ENCODE measurements around the gene TMPRSS5. TPM values are rescaled to one million over a fixed set of nuclear protein-coding genes. Genes with fewer than 3 reads are reported as not detected.

TMPRSS5 gene
- 0.19 and 0.33 TPM in 2 replicates for total RNA-seq

DNA sequence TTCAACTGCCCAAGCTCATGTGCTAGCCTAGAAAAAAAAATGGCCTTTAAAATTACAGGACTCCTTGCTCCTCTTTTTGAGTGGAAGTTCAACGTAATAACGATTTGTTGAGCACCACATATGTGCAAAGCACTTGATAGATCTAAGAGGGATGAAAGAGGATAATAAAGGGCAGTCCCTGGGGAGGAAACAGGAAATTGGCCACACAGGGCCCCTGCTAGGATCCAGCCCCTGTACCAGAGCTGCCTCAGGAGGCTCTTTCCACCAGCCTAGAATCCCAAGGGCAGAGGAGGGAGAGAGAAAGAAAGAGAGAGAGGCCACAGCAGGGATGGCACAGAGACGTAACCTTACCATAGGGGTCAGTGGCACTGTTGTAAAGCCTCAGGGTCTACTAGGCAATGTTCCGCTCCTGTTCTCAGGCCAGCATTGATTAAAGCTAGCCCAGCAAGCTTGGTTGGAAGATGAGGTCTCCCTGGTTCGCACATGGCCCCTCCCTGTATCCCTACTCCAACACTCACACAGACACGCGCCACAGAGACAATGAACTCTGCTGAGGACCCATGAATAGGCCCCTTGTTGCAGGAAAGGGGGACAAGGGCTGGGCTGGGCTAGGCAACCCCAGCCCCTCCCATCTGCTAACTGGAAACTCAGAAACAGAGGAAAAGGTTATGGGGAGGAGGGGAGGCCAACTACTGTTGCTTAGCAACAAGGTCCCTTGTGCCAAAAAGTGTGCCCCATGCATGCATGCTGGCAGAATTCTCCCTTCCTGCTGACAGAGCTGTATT lies at the start of gene TMPRSS5:
TMPRSS5 (minus strand) TSS at position 438 of the 785 bp plus-strand sequence; CDS start at position 354, 84 bp downstream.

Small RNA genes within 50 kb of the gene (small RNA-seq; reads per million reads assigned to genes)
- gene RPS29P19 = not detected

Other genes starting within 250 kb of the TMPRSS5 start
- gene DRD2, start 230.9 kb downstream of the TMPRSS5 start, total RNA-seq = not detected in 2 replicates
- 22.2 and 31.0 TPM in 2 replicates for gene ZW10, start 67.4 kb upstream of the TMPRSS5 start, total RNA-seq
- not detected in 2 replicates for gene CLDN25, start 73.5 kb upstream of the TMPRSS5 start, total RNA-seq
- gene USP28, start 169.3 kb upstream of the TMPRSS5 start, total RNA-seq = 32.3 and 32.9 TPM in 2 replicates
- gene HTR3B, start 198.5 kb upstream of the TMPRSS5 start, total RNA-seq = not detected in 2 replicates

All from vein endothelial cell (primary cell).